A549 treated with AZD2906 at 1 μM for 4 hours (cell line): Measurements from ENCODE around the gene HUNK. TPM values are rescaled to one million over a fixed set of nuclear protein-coding genes. Genes with fewer than 3 reads are reported as not detected.

Experiments
- total RNA-seq: library from RNA; stranded (reverse); fragments of 200-300 nt; extraction: Qiagen RNA extraction; gene quantifications from 5 replicates; pipeline ENCODE4 v1.2.3, GENCODE V29; 2022

HUNK gene
- total RNA-seq, result 1.2 to 1.4 TPM (median 1.3 TPM) in 5 replicates

GRCh38 chr21:31872452-31873274 is at the start of gene HUNK:
Gene HUNK (plus strand): TSS chr21:31873020. CDS start chr21:31873675, 655 bp downstream.

Other genes starting within 250 kb of the HUNK start
- gene SOD1, start 213.3 kb upstream of the HUNK start, total RNA-seq, result 372 to 422 TPM (median 381 TPM) in 5 replicates
- gene SCAF4, start 140.9 kb upstream of the HUNK start, total RNA-seq, result 16.9 to 18.5 TPM (median 18.0 TPM) in 5 replicates